IPS-18a (cell line): ENCODE results near the gene FCHSD1.
"Not testable (repeated sequence)": the region's sequence is repeated elsewhere in the genome, so short reads cannot be mapped to it uniquely, and the experiment has no call there.

Experiments used
- H3K27ac ChIP-seq: one replicate; pipeline ENCODE4 v1.5.1; 2013; ENCODE audit warnings: low read length
- H3K27me3 ChIP-seq: one replicate; pipeline ENCODE4 v1.6.1; 2013; ENCODE audit warnings: mild to moderate bottlenecking, low read length; ENCODE audit not compliant: control insufficient read depth, insufficient read depth
- H3K36me3 ChIP-seq: one replicate; pipeline ENCODE4 v1.6.1; 2013; ENCODE audit warnings: low read depth, low read length; ENCODE audit not compliant: control insufficient read depth
- H3K4me1 ChIP-seq: one replicate; pipeline ENCODE4 v1.6.1; 2013; ENCODE audit warnings: low read depth, low read length; ENCODE audit not compliant: control insufficient read depth
- H3K4me3 ChIP-seq: one replicate; pipeline ENCODE4 v1.5.1; 2013; ENCODE audit warnings: low read length
- H3K9ac ChIP-seq: one replicate; pipeline ENCODE4 v1.6.1; 2013; ENCODE audit warnings: mild to moderate bottlenecking, low read length, moderate library complexity
- H3K9me3 ChIP-seq: one replicate; pipeline ENCODE4 v1.6.1; 2013; ENCODE audit warnings: low read depth, low read length; ENCODE audit not compliant: control insufficient read depth

Gene FCHSD1

GRCh38 chr5:141623611-141624010 is 27.6 kb downstream of the FCHSD1 start:
- H3K4me3 ChIP-seq: no peak overlapping the region
- no peak overlapping the region for H3K27ac ChIP-seq
- no peak overlapping the region for H3K9ac ChIP-seq
- peaks cover 4% of the 10 kb centered on the region for H3K4me1 ChIP-seq
- H3K36me3 ChIP-seq: peaks cover 51% of the 10 kb centered on the region
- H3K9me3 ChIP-seq: no peaks in the 10 kb centered on the region
- no peaks in the 10 kb centered on the region for H3K27me3 ChIP-seq

GRCh38 chr5:141623186-141623585 is 28.0 kb downstream of the FCHSD1 start:
- Histone ChIP-seq H3K27ac (no peak overlapping the region), H3K4me1 (peaks cover 4% of the 10 kb centered on the region), H3K9ac (no peak overlapping the region), H3K9me3 (no peaks in the 10 kb centered on the region), H3K36me3 (peaks cover 47% of the 10 kb centered on the region), H3K27me3 (no peaks in the 10 kb centered on the region), H3K4me3 (no peak overlapping the region)

- Histone ChIP-seq H3K4me3 (peak within 1 kb of the TSS; percentile 79), H3K4me1 (peaks cover 21% of the 10 kb centered on the region)
These were observed 32.2 kb downstream of the FCHSD1 start, which contains the start of gene DIAPH1 for GRCh38 chr5:141618804-141619554. TSS of gene DIAPH1 (minus strand) at chr5:141619000. CDS start at chr5:141618914, 86 bp downstream.

GRCh38 chr5:141618030-141618803 is 33.0 kb downstream of the FCHSD1 start:
- Histone ChIP-seq H3K27me3 (no peaks in the 10 kb centered on the region), H3K4me1 (peaks cover 19% of the 10 kb centered on the region), H3K27ac (peak overlapping the region; percentile 11), H3K9me3 (no peaks in the 10 kb centered on the region), H3K9ac (peak overlapping the region; percentile 90), H3K36me3 (peaks cover 21% of the 10 kb centered on the region), H3K4me3 (peak overlapping the region; percentile 79)

More at GRCh38 chr5:141618804-141619554, 32.2 kb downstream of the FCHSD1 start, which contains the start of gene DIAPH1:
- peak within 1 kb of the TSS; percentile 11 for H3K27ac ChIP-seq
- no peaks in the 10 kb centered on the region for H3K9me3 ChIP-seq
- peaks cover 21% of the 10 kb centered on the region for H3K36me3 ChIP-seq
- peak within 1 kb of the TSS; percentile 90 for H3K9ac ChIP-seq
- no peaks in the 10 kb centered on the region for H3K27me3 ChIP-seq

- Histone ChIP-seq H3K4me1 (peaks cover 19% of the 10 kb centered on the region), H3K27ac (no peak overlapping the region), H3K9ac (peak overlapping the region; percentile 90), H3K36me3 (peaks cover 21% of the 10 kb centered on the region), H3K9me3 (no peaks in the 10 kb centered on the region), H3K27me3 (no peaks in the 10 kb centered on the region), H3K4me3 (peak overlapping the region; percentile 79)
These were observed 33.6 kb downstream of the FCHSD1 start for GRCh38 chr5:141617682-141618029.

GRCh38 chr5:141617128-141617527 is 34.1 kb downstream of the FCHSD1 start:
- Histone ChIP-seq H3K27me3 (no peaks in the 10 kb centered on the region), H3K36me3 (peaks cover 21% of the 10 kb centered on the region), H3K9ac (peak overlapping the region; percentile 90), H3K4me3 (peak overlapping the region; percentile 79), H3K4me1 (peaks cover 19% of the 10 kb centered on the region), H3K9me3 (no peaks in the 10 kb centered on the region), H3K27ac (no peak overlapping the region)

GRCh38 chr5:141615991-141616720 is 35.1 kb downstream of the FCHSD1 start:
- no peaks in the 10 kb centered on the region for H3K9me3 ChIP-seq
- no peak overlapping the region for H3K9ac ChIP-seq
- H3K27me3 ChIP-seq: no peaks in the 10 kb centered on the region
- H3K4me1 ChIP-seq: peaks cover 19% of the 10 kb centered on the region
- peak overlapping the region; percentile 21 for H3K4me3 ChIP-seq
- H3K27ac ChIP-seq: no peak overlapping the region
- H3K36me3 ChIP-seq: peaks cover 14% of the 10 kb centered on the region

- H3K9me3 ChIP-seq: no peaks in the 10 kb centered on the region
- H3K36me3 ChIP-seq: peaks cover 2% of the 10 kb centered on the region
- H3K4me3 ChIP-seq: no peak overlapping the region
- H3K27me3 ChIP-seq: no peaks in the 10 kb centered on the region
- no peak overlapping the region for H3K27ac ChIP-seq
- H3K4me1 ChIP-seq: peaks cover 19% of the 10 kb centered on the region
- H3K9ac ChIP-seq: no peak overlapping the region
These were observed 37.9 kb downstream of the FCHSD1 start for GRCh38 chr5:141613344-141613743.

- no peak overlapping the region for H3K27ac ChIP-seq
- no peaks in the 10 kb centered on the region for H3K9me3 ChIP-seq
- H3K9ac ChIP-seq: no peak overlapping the region
- no peak overlapping the region for H3K4me3 ChIP-seq
- no peaks in the 10 kb centered on the region for H3K27me3 ChIP-seq
- H3K4me1 ChIP-seq: peaks cover 7% of the 10 kb centered on the region
- peaks cover 1% of the 10 kb centered on the region for H3K36me3 ChIP-seq
These were observed 39.9 kb downstream of the FCHSD1 start for GRCh38 chr5:141611289-141611688.

- H3K4me3 ChIP-seq, H3K36me3 ChIP-seq, H3K4me1 ChIP-seq, H3K27me3 ChIP-seq, H3K9ac ChIP-seq, H3K9me3 ChIP-seq, H3K27ac ChIP-seq: not testable (repeated sequence)
These were observed 41.3 kb downstream of the FCHSD1 start for GRCh38 chr5:141609921-141610320.

GRCh38 chr5:141609044-141609443 is 42.2 kb downstream of the FCHSD1 start:
- H3K9me3 ChIP-seq: no peaks in the 10 kb centered on the region
- H3K4me3 ChIP-seq: no peak overlapping the region
- no peak overlapping the region for H3K27ac ChIP-seq
- no peak overlapping the region for H3K9ac ChIP-seq
- peaks cover 3% of the 10 kb centered on the region for H3K4me1 ChIP-seq
- H3K36me3 ChIP-seq: no peaks in the 10 kb centered on the region
- no peaks in the 10 kb centered on the region for H3K27me3 ChIP-seq
